Subcutaneous abdominal adipose tissue (tissue), 5 donors: ENCODE measurements around the gene TNFRSF25.
"Not testable (repeated sequence)": the region's sequence is repeated elsewhere in the genome, so short reads cannot be mapped to it uniquely, and the experiment has no call there.

Source experiments
- H3K27ac ChIP-seq: one replicate; pipeline ENCODE4 v1.7.0; 2013; ENCODE audit warnings: low read depth, mild to moderate bottlenecking, inconsistent platforms, low read length, moderate library complexity
- H3K27me3 ChIP-seq, 5 donors: one replicate each; pipeline ENCODE4 v1.7.0; 2013; ENCODE audit warnings: low read length in 5 of 5, inconsistent platforms in 1 of 5; ENCODE audit not compliant: control insufficient read depth in 5 of 5, insufficient read depth in 4 of 5
- H3K36me3 ChIP-seq, 5 donors: one replicate each; pipeline ENCODE4 v1.7.0; 2013; ENCODE audit warnings: low read length in 5 of 5; ENCODE audit not compliant: control insufficient read depth in 5 of 5, insufficient read depth in 5 of 5
- H3K4me1 ChIP-seq, 5 donors: one replicate each; pipeline ENCODE4 v1.7.0; 2013; ENCODE audit warnings: low read length in 5 of 5, mild to moderate bottlenecking in 3 of 5, moderate library complexity in 1 of 5; ENCODE audit not compliant: control insufficient read depth in 5 of 5, insufficient read depth in 5 of 5
- H3K4me3 ChIP-seq, 5 donors: one replicate each; pipeline ENCODE4 v1.7.0; 2013; ENCODE audit warnings: low read length in 5 of 5, low read depth in 1 of 5
- H3K9ac ChIP-seq, 5 donors: one replicate each; pipeline ENCODE4 v1.7.0; 2013; ENCODE audit warnings: low read length in 5 of 5, mild to moderate bottlenecking in 4 of 5, moderate library complexity in 3 of 5
- H3K9me3 ChIP-seq, 5 donors: one replicate each; pipeline ENCODE4 v1.7.0; 2013; ENCODE audit warnings: low read length in 5 of 5; ENCODE audit not compliant: control insufficient read depth in 5 of 5
- donor health status: healthy.
- donor health status: healthy.
- donor health status: healthy.
- donor health status: healthy.
- donor health status: healthy.

Gene TNFRSF25

DNA sequence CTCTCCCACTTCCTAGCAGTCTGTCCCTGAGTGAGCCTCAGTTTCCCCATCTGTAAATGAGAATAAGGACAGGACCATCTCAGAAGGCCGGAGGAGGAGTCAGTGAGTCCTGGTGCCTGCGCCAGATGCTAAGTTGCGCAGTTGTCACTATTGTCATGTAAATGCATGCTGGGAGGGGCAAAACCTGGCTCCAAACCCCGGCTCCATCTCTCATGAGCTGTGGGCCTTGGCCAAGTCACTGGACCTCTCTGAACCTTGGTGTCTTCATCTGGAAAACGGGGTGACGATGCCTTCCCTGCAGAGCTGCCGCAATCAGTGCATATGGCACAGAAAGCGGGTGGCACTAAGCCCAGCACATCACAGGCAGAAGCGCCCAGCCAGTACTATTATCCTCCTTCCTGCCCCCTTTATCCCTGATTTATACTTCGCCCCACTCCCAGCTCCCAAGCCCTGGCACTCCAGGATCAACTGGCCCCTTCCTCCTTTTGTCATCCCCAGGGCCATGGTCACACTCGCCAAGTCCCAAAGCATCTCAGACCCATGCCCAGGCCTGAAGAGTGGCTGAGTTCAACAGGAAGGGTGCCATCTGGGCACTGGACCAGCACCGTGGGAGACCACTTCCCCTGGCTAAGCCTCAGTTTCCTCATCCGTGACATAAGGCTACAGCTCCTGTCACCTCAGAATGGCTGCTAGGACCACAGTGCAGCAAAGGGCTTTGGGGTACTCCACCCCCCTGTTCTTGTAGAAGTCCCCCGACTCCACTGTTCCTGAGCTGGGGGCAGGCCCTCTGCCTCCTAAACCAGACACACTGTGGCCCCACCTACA is 29.8 kb upstream of the TNFRSF25 start:
- no peaks in the 10 kb centered on the region for H3K9me3 ChIP-seq
- peaks cover 5 to 87% (median 71%) of the 10 kb centered on the region in 5 donors for H3K4me1 ChIP-seq
- H3K9ac ChIP-seq, result peak overlapping the region in 2 of 5 donors; percentile 55 to 64
- no peaks in the 10 kb centered on the region for H3K36me3 ChIP-seq
- peak overlapping the region; percentile 19 to 73 (median 55) for H3K4me3 ChIP-seq
- H3K27me3 ChIP-seq, result peaks cover 0 to 8% (median 0%) of the 10 kb centered on the region in 5 donors
- no peak overlapping the region for H3K27ac ChIP-seq

DNA sequence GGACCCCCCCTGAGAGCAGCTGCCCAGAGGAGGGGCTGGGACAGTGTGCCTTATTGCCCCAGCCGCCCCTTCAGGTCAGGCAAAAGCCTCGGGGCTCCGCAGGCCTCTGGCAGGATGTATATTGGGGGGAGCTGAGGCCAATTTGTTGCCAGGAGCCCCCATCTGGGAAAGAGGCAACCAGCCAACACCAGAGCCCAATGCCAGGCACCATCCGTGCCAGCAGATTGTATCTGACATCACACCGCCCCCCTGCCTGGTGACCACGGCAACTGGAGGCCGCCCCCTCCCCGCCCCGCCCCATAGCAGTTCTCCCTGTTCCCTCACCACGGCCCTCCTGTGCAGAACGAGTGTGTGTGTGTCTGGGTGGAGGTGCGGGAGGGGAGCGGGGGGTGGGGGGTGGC is 29.1 kb upstream of the TNFRSF25 start:
- H3K9ac ChIP-seq, result no peak overlapping the region
- no peak overlapping the region for H3K27ac ChIP-seq
- no peak overlapping the region for H3K4me3 ChIP-seq
- peaks cover 0 to 8% (median 0%) of the 10 kb centered on the region in 5 donors for H3K27me3 ChIP-seq
- peaks cover 5 to 87% (median 71%) of the 10 kb centered on the region in 5 donors for H3K4me1 ChIP-seq
- H3K36me3 ChIP-seq, result no peaks in the 10 kb centered on the region
- no peaks in the 10 kb centered on the region for H3K9me3 ChIP-seq

DNA sequence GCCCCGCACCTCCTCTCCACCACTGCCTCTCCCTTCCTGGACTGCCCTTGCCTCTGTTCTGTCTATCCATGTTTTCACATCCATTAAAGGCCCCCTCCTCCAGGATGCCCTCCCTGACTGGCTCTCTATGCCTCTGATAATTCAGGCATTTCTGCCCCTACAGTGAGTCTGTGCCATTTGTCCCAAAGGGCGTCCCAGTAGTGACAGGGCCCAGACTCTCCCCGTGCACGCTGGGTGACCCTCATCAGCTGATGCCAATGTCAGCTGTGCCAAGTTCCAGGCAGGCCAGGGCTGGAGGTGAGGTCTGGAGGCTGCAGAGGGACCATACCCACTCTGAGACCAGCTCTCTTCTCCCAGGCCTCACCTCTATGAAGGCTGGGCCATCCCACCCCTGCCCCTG is 28.7 kb upstream of the TNFRSF25 start:
- Histone ChIP-seq H3K27me3 (peaks cover 0 to 8% (median 0%) of the 10 kb centered on the region in 5 donors), H3K36me3 (no peaks in the 10 kb centered on the region), H3K27ac (no peak overlapping the region), H3K4me3 (no peak overlapping the region), H3K9me3 (no peaks in the 10 kb centered on the region), H3K4me1 (peaks cover 5 to 87% (median 72%) of the 10 kb centered on the region in 5 donors), H3K9ac (no peak overlapping the region)

DNA sequence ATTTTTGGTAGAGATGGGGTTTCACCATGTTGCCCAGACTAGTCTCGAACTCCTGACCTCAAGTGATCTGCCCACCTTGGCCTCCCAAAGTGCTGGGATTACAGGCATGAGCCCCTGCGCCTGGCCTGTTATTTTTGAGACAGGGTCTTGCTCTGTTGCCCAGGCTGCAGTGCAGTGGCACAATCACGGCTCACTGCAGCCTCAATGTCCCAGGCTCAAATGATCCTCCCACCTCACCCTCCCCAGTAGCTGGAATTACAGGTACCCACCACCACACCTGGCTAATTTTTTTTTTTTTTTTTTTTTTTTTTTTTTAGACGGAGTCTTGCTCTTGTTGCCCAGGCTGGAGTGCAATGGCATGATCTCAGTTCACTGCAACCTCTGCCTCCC is 27.9 kb upstream of the TNFRSF25 start:
- H3K27ac ChIP-seq, H3K27me3 ChIP-seq, H3K36me3 ChIP-seq: not testable (repeated sequence)

DNA sequence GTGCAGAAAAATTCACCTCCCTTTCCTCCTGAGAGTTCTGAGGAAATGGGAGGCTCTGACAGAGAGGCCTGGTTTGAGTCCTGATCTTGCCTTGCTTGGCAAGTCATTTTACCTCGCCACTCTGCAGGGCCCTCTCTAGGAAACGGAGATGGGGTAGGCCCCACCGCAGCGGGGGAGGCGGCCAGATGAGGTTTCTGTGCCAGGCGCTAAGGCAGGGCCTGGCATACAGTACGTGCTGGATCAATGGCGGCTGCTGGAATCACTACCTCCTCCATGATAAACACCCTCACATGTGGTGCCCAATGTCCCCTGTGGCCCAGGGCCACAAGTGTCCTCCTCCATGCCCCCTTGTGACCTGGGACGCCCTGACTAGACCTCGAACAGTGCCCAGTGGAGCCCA is 26.0 kb upstream of the TNFRSF25 start:
- H3K9ac ChIP-seq, result peak overlapping the region in 1 of 5 donors; percentile 28
- H3K4me1 ChIP-seq, result peaks cover 0 to 89% (median 61%) of the 10 kb centered on the region in 5 donors
- H3K27me3 ChIP-seq, result peaks cover 0 to 5% (median 0%) of the 10 kb centered on the region in 5 donors
- H3K4me3 ChIP-seq, result no peak overlapping the region
- H3K9me3 ChIP-seq, result no peaks in the 10 kb centered on the region
- peak overlapping the region; percentile 60 for H3K27ac ChIP-seq
- peaks cover 0 to 3% (median 0%) of the 10 kb centered on the region in 5 donors for H3K36me3 ChIP-seq

More for the DNA sequence above, 27.9 kb upstream of the TNFRSF25 start:
- not testable (repeated sequence) for H3K9ac ChIP-seq, H3K9me3 ChIP-seq, H3K4me3 ChIP-seq
- peaks cover 1 to 87% (median 65%) of the 10 kb centered on the region in 5 donors for H3K4me1 ChIP-seq

DNA sequence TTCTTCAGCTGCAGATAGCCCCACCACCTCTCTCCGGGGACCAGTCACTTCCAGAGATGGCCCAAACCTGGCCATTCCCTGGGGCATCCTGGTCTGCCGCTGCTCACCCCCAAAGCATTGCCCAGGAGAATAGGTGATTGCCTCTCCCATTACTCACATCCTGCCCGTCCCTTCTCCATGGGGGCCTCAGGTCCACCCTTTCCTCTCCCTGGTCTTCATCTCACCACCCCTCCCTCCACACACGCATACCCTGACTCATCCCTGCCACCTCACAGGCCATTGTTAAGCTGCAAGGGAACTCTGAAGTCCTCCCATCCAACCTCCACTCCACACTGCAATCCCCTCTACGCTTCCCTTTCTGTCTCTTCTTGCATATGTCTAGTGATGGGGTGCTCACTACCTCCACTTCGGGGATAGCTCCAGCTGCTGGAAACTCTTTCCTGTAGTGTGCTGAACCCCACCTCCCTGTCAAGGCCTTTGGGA is 25.5 kb upstream of the TNFRSF25 start, which contains the start of gene PLEKHG5:
TSS of gene PLEKHG5 (minus strand) at position 188 of the 483 bp plus-strand sequence. CDS start 14,096 bp downstream, outside the sequence.
- H3K4me1 ChIP-seq, result peaks cover 0 to 89% (median 61%) of the 10 kb centered on the region in 5 donors
- H3K9ac ChIP-seq, result peak within 1 kb of the TSS in 4 of 5 donors; percentile 18 to 68 (median 46)
- peaks cover 0 to 5% (median 0%) of the 10 kb centered on the region in 5 donors for H3K27me3 ChIP-seq
- peak within 1 kb of the TSS; percentile 27 to 65 (median 58) for H3K4me3 ChIP-seq
- no peaks in the 10 kb centered on the region for H3K9me3 ChIP-seq
- H3K36me3 ChIP-seq, result peaks cover 0 to 3% (median 0%) of the 10 kb centered on the region in 5 donors
- peak within 1 kb of the TSS; percentile 60 for H3K27ac ChIP-seq

DNA sequence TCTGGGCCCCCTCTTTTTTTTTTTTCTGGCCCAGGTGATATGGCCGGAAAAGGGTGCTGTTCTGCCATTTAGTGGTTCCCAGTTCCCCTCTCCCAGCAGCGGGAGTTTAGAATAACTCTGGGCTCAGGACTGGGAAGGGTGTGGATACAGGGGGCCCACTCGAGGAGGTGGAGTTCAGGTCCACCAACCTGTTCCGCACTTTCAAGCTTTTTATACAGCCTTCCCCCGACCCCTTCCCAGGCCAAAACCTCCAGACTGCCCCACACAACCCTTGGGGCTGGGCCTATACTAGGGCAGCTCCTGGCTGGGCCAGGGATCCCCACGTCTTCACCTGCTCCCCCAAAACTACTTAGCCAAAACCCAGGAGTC is 25.1 kb upstream of the TNFRSF25 start:
- Histone ChIP-seq H3K9me3 (no peaks in the 10 kb centered on the region), H3K4me3 (peak overlapping the region in 4 of 5 donors; percentile 27 to 65 (median 44)), H3K27ac (peak overlapping the region; percentile 30), H3K9ac (peak overlapping the region in 2 of 5 donors; percentile 13 to 18), H3K4me1 (peaks cover 0 to 89% (median 61%) of the 10 kb centered on the region in 5 donors), H3K36me3 (peaks cover 0 to 3% (median 0%) of the 10 kb centered on the region in 5 donors), H3K27me3 (peaks cover 0 to 8% (median 0%) of the 10 kb centered on the region in 5 donors)

DNA sequence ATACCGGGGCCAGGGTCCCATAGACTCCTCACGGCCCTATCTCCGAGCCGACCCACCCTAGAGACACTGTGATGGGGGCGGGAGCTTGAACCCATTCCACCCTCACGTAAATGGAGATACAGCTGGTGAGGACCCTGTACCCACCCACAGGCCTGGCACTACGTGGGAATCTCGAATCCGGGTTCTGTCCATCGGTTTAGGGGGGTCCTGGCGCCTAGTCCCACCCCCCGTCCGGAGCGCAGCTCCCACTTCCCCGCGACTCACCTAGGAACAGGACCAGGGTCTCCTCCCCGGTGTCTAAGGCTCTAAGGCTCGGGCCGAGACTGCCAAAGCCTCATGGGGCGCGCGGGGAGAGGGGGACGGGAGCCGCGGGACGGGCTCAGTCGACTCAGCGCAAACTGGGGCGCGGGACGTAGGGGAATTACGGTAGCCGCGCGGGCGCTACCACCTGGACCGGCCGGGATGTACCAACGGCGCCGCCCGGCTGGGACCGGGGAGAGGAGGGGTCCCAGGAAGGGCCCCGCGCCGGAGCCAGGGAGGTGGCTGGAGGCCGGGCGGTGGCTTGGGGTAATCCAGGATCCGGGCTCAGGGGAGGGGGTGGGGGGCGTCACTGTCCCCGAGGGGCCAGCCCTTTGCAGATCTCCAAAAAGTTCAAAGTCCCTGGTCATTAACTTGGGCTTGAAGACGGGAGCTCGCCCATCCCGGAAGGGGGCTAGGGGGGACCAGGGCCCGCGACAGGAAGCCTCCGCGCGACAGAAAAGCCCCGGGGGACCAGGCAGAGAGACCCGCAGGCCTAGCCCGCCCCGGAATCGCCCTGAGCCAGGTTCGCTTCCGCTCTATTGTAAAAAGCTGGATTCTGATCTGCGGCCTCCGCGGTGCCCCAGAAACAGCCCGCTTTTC is 24.5 kb upstream of the TNFRSF25 start:
- Histone ChIP-seq H3K4me1 (peaks cover 0 to 88% (median 59%) of the 10 kb centered on the region in 5 donors), H3K27ac (peak overlapping the region; percentile 30), H3K9me3 (no peaks in the 10 kb centered on the region), H3K36me3 (peaks cover 0 to 3% (median 0%) of the 10 kb centered on the region in 5 donors), H3K9ac (peak overlapping the region in 4 of 5 donors; percentile 27 to 68 (median 46)), H3K4me3 (peak overlapping the region; percentile 53 to 65 (median 59)), H3K27me3 (peaks cover 0 to 11% (median 0%) of the 10 kb centered on the region in 5 donors)

DNA sequence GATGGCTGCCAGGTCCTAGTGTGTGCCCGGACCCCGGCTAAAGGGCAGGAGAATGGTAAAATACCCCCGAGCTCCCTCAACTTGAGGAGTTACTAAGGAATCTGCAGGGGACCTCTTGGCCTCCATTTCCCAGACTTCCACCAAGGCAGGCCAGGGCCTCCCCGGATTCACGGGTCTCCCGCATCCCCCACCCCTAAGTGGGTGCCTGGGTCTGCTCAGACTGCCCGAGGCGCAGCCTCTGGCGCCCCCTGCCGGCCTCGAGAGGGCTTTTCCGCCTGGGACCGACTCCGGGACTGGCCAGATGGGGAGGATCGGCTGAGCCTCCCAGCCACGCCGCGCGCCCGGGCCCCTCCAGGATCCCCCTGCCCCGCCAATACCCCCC is 23.8 kb upstream of the TNFRSF25 start:
- H3K4me3 ChIP-seq, result peak overlapping the region; percentile 53 to 65 (median 59)
- peaks cover 0 to 13% (median 0%) of the 10 kb centered on the region in 5 donors for H3K27me3 ChIP-seq
- peaks cover 0 to 3% (median 0%) of the 10 kb centered on the region in 5 donors for H3K36me3 ChIP-seq
- peak overlapping the region in 4 of 5 donors; percentile 27 to 68 (median 46) for H3K9ac ChIP-seq
- H3K9me3 ChIP-seq, result no peaks in the 10 kb centered on the region
- peak overlapping the region; percentile 30 for H3K27ac ChIP-seq
- H3K4me1 ChIP-seq, result peaks cover 0 to 87% (median 58%) of the 10 kb centered on the region in 5 donors
